T47D (cell line): ENCODE results near the gene COMT.

Experiments
- DNase-seq, 2 experiments: peaks; one replicate each; pipeline versions ENCODE4 v3.0.0 to v3.0.0-alpha.2; 2011 to 2012; ENCODE audit warnings: low read depth in 1 of 2, low spot score in 1 of 2
- JUND ChIP-seq: IDR thresholded peaks from 2 replicates; pipeline ENCODE4 v1.6.1; 2012; ENCODE audit warnings: low read depth
- in situ Hi-C: cut with HindIII; loops from 2 replicates; pipeline ENCODE4 v1.10.0; 2016; ENCODE audit warnings: low sequenced_read_pairs, low pct_unique_long_range_greater_than_20kb

Gene COMT

DNA sequence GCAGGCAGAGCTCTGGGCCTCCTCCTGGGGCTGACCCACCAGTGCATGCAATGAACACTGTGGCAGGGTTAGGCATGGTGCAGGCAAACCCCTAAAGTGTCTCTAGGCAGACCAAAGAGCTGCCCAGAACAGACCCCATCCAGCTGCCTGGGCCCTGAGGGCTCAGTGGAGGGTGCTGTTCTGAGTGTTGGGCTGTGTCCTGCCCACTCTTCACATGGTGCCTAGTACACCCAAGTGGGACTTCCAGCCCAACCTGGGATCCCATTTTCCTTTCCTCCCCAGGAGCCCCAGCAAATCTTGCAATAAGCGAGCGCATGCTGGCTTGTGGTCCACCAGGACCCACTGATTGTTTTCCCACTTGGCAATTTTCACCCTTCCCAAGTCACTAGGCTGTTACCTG lies 48.6 kb downstream of the COMT start:
- in situ Hi-C loops, result no loop called here
- no peak for DNase-seq
- no peak for TF ChIP-seq JUND

- no peak for DNase-seq
- in situ Hi-C loops, result no loop called here
- TF ChIP-seq JUND, result no peak
These were observed 49.2 kb downstream of the COMT start for GRCh38 chr22:19990609-19991394.

- no peak for TF ChIP-seq JUND
- no peak for DNase-seq
- in situ Hi-C loops, result no loop called here
These were observed 49.7 kb downstream of the COMT start for GRCh38 chr22:19991395-19991644.

DNA sequence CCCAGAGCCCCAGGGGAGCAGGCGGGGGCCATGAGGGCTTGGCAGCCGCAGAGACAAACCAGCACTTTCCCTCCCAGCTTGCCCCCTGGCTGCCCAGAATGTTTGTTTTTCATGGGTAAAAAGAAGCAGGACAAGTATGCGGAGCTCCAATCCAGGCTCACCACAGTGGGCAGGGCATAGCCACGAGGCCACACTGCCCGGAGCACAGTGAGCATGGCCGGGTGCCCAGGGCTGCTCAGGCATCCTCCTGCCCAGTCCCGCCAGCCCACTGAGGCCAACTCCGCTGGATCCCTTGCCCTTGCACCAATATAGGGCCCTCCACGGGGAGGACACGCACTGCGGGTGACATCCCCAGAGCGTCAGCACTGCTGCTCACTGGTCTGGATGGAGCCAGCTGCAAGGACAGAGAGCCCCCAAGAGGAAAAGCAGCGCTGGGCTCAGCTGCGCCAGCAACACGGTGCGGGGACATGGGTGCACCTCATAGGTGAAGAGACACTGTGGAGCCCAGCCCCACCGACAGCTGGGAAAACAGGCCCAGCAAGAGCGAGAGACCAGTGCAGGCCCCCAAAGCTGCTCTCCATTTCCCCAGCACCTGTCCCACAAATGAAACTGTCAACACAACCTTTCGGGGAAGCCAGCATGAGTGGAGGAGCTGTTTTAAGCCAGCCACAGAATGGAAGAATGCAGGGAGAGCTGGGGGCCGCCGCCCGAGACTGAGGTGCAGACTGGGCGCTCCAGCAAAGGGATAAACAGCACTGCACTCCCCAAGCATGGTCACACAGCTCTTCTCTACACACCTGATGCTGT lies 50.3 kb downstream of the COMT start:
- DNase-seq, result peak in 1 of 2 experiments; percentile 39
- in situ Hi-C loops, result no loop called here

DNA sequence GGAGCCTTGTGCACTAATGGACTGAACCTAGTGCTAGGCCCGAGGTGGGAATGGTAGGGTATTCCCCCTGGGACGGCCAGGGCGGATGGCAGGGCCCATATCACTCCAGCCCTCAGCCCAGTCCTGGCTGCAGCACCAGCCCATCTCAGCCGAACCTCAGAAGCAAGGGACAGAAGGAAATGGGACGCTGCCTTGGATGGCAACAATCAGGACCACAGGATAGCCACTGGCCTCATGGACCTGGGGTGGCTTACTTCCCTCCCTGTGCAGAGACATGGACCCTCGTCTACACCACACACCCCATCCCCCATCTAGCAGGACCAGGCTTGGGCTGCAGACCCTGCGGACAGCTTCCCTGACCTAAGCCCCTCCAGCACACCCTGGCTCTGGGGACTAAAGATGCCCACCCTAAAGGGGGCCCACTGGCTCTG lies 50.9 kb downstream of the COMT start:
- DNase-seq, result no peak
- TF ChIP-seq JUND, result no peak
- in situ Hi-C loops, result no loop called here

More for the DNA sequence above, 50.3 kb downstream of the COMT start:
- TF ChIP-seq JUND, result no peak

- in situ Hi-C loops, result no loop called here
- no peak for TF ChIP-seq JUND
- DNase-seq, result no peak
These were observed 51.4 kb downstream of the COMT start for GRCh38 chr22:19992921-19993355.

DNA sequence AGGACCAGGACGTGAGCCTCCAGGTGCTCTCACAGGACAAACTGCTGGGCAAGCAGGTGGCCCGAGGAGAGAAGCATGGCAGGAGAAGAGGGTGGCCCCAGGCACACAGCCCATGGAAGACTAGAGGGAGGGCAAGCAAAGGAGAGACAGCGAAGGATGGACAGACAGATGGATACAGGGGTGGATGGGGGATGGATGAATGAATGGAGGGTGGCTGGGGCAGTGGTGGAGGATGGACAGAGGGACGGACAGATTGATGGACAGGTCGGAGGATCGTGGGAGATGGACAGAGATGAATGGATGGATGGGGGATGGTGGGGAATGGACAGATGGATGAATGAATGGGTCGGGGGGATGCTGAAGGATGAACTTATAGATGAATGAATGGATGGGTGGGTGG lies 52.4 kb downstream of the COMT start:
- no peak for TF ChIP-seq JUND
- in situ Hi-C loops, result no loop called here
- no peak for DNase-seq

- in situ Hi-C loops, result no loop called here
- TF ChIP-seq JUND, result no peak
- no peak for DNase-seq
These were observed 53.5 kb downstream of the COMT start for GRCh38 chr22:19994851-19995610.

DNA sequence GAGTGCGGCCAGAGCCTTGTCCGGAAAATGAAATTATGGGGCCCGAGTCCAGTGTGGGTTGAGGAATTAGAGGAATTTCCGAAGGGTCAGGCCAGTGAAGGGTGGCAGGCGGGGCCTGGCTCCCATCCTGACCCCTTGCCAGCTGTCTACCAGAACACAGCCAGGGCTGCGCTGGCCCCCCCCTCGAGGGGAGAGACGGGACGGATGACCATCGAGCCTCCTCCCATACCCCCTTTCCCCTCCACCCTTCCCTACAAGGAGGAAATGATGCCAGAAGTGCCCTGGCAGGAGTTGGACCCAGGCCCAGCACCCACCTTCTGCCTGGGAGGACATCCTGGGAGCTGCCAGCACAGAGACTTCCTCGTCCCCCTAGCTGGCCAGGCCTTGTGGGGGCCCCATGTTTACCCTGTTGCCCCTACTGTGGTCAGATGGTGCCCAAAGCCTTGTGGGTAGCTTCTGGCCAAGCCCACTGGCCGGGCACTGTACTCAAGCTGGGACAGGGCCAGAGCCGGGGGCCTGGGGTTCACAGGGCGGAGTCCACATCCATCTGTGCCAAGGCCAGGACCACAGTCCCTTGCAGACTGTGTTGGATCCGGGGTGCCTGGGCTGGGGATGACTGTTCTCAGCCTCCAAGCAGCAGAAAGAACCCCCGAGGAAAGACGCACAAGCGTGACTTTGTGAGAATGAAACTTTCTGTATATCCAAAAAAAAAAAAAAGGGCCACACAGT lies 54.2 kb downstream of the COMT start:
- in situ Hi-C loops, result no loop called here
- DNase-seq, result no peak
- no peak for TF ChIP-seq JUND

DNA sequence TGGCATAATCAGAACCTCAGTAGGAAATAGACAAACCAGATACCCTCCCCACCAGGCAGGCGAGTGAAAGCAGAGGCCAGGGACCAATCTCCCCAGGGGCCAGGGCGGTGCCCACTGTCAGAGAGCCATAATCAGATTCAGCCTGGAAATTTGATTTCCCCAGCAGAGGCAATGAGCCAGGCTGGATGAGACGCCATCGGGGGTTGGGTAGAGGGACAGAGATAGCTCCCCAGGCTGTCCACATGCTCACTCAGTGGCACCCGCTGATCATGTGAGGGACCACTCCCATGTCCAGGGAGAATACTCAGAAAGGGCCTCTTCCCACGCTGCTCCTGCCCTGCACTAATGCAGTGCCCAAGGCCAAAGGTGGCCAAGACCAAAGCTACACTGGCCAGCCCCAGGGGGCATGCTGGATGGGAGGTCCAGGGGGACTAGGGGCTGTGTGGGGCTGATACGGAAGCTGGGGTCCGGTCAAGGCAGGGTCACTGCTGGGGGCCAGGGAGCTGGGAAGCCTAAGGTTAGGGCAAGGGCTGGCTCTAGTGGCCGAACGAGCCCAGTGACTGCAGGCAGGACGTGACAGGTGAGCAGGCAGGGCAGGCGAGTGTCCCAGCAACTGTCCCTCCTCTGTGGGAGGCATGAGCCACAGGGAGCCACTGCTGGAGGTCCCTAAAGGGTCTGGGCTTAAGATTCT lies 55.3 kb downstream of the COMT start:
- no peak for TF ChIP-seq JUND
- no peak for DNase-seq
- in situ Hi-C loops, result no loop called here

- DNase-seq, result no peak
- in situ Hi-C loops, result no loop called here
- TF ChIP-seq JUND, result no peak
These were observed 56.1 kb downstream of the COMT start for GRCh38 chr22:19997561-19998231.
